IPS DF 19.7 (cell line): ENCODE results near the gene AKR1C4.
"Not testable (repeated sequence)": the region's sequence is repeated elsewhere in the genome, so short reads cannot be mapped to it uniquely, and the experiment has no call there.

Experiments
- DNase-seq: peaks from one replicate; pipeline ENCODE4 v3.0.0-alpha.2; 2013; ENCODE audit warnings: low read depth, low spot score

Gene AKR1C4

GRCh38 chr10:5196702-5197113 lies at the start of gene AKR1C4:
Gene AKR1C4 (plus strand): TSS chr10:5196837. CDS start chr10:5196868, 31 bp downstream.
- no peak for DNase-seq

DNA sequence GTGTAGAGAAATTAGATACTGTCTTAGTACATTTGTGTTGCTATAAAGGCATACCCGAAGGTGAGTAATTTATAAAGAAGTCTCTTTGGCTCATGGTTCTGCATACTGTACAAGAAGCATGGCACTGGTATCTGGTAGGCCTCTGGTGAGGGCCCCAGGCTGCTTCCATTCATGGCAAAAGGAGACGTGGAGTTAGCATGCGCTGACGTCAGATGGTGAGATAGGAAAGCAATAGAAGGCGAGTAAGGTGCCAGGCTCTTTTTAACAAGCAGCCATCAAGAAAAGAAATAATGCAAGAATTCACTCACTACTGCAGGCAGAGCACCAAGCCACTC lies 49.8 kb upstream of the AKR1C4 start:
- no peak for DNase-seq

- no peak for DNase-seq
Measured at GRCh38 chr10:5147255-5147980, 49.2 kb upstream of the AKR1C4 start.

DNA sequence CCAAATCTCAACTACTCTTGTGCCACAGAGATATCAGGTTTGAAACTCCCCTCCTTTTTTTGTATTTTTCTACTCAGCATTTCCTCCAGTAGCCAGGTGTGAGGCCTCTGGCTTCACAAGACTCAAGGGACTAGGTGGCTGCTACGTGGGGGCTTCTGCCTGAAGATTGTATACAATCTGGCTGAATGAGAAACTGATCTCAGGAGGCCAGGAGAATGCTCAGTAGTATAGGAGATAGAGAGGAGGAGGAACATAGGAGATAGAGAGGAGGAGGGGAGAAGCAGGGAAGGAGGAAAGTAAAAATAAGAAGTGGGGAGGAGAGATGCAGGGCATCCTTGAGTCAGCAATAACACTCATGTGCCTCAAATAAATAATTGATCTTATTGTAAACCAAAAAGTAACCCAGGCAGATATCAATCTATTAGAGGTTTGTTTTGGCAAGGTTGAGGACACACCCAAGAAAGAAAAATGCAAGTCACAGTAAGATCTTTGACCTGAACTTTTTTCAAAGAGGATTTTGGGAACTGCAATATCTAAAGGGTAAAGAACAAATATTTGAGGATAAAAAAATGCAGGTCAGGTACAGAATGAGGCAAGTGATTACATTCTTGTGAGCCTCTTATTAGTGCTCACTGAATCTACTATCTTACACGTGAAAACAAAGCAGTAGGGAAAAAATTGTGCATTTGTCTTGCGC lies 48.5 kb upstream of the AKR1C4 start:
- DNase-seq: no peak

- DNase-seq: no peak
Measured at GRCh38 chr10:5148678-5149032, 48.0 kb upstream of the AKR1C4 start.

DNA sequence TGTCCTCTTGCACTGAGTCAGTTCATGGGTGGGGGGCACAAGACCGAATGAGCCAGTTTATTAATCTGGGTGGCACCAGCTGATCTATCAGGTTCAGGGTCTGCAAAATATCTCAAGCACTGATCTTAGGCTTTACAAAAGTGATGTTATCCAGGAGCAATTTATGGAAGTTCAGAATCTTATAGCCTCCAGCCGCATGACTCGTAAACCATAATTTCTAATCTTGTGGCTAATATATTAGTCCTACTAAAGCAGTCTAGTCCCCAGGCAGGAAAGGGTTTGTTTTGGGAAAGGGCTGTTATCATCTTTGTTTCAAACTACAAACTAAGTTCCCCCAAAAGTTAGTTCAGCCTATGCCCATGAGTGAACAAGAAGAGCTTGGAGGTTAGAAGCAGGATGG lies 45.6 kb upstream of the AKR1C4 start:
- DNase-seq: no peak

DNA sequence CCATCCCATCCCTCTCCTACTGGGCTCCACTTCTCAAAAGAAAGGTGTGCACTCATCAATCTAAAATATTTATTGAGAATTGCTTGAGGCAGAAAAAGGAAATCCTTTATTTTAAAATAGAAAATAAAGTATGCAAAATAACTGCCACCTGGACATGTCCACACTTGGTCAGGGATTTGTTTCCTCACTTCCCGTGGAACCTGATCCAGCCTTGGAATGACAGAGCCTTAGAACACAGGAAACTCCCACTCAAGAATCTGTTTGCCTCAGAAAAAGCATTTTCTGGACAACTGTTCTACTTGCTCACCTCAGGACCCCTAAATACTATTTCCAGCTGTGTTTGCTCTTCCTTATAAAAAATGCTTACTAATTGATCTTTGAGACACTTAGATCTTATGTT lies 40.7 kb upstream of the AKR1C4 start:
- DNase-seq: no peak

- no peak for DNase-seq
Measured at GRCh38 chr10:5157501-5157900, 39.1 kb upstream of the AKR1C4 start.

- no peak for DNase-seq
Measured at GRCh38 chr10:5159126-5159525, 37.5 kb upstream of the AKR1C4 start.

- DNase-seq: no peak
Measured at GRCh38 chr10:5163487-5163886, 33.1 kb upstream of the AKR1C4 start.

DNA sequence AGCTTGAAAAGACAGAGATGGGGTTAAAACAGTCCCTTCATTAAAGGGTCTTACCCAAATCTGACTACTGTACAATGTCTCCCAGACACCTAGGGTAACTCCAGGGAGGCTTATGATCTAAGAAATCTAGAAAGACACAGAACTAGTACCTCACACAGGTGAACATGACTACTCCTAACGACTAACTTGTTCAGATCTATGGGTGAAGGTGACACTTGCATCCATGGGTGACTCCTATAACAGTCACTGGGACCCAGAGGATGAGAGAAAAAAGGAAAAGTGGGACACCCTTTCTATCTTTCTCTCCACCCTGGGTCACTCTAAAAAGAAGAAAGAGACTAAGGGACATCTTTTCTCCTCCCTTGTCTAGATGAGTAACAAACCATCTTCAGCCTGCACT lies 30.9 kb upstream of the AKR1C4 start:
- no peak for DNase-seq

DNA sequence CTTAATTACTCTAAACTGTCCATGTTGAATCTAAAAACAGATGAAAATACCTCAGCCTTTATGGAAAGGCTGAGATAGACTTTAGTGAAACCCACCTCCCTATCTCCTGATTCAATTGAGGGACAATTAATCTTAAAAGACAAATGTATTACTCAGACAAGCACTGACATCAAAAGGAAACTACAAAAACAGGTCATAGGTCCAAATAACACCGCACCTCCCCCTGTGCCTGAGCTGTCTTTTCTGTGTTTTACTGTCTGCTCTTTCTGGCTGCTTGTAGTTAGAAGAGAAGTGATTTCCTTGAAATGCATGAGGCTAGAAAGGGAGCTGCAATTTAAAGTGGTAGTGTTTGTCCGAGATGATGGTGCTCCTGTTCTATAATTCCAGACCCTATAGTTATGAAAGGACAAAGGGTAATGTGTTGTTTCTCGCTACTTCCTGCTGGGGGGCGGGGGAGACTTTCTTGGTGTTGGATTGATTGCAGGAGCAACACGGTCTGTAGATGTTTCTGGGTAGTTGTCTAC lies 27.7 kb upstream of the AKR1C4 start:
- DNase-seq: no peak

DNA sequence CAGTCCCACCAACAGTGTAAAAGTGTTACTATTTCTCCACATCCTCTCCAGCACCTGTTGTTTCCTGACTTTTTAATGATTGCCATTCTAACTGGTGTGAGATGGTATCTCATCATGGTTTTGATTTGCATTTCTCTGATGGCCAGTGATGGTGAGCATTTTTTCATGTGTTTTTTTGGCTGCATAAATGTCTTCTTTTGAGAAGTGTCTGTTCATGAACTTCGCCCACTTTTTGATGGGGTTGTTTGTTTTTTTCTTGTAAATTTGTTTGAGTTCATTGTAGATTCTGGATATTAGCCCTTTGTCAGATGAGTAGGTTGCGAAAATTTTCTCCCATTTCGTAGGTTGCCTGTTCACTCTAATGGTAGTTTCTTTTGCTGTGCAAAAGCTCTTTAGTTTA lies 21.1 kb upstream of the AKR1C4 start:
- not testable (repeated sequence) for DNase-seq

- DNase-seq: not testable (repeated sequence)
Measured at GRCh38 chr10:5180503-5180902, 16.1 kb upstream of the AKR1C4 start.

GRCh38 chr10:5183923-5184322 lies 12.7 kb upstream of the AKR1C4 start:
- no peak for DNase-seq

DNA sequence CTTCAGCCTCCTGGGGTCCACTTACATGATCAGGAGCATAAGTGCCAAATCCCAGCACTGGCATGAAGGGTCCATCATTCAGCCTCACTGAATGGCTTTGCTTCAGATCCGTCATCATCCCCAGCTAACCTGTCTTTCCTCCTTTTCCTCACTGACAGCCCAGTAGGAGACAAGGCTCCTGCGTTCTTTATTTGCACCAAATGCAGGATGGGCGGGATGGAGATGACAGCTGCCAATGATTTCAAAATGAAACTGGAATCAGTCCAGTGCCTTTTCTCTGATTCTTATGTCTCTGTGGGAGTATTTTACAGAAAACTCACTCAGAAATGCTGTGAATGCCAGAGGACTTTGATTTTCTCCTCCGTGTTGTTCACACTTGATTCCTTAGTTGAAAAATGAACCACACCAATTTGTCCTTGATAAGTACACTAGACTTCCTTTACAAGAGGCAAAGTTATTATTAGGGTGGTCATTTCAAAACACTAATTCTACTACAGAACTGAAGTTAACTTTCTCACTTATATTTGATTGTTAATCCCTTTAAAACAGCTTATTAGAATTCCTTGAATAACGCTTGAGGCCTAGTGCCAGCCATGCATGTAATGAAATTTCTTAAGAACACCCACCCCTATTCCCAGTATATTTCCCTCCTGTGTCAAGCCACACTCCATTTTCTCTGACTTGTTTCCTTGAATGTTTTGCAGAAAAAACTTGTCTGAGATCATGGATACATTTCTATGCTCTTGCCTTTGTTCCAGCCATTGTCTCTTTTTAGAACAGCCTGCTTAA lies 11.5 kb upstream of the AKR1C4 start, which contains the start of gene AKR1C8:
TSS of gene AKR1C8 (minus strand) at position 164 of the 789 bp plus-strand sequence. CDS start at position 118, 46 bp downstream.
- DNase-seq: no peak

- DNase-seq: no peak
Measured at GRCh38 chr10:5187867-5188266, 8.8 kb upstream of the AKR1C4 start.

GRCh38 chr10:5188358-5188757 lies 8.3 kb upstream of the AKR1C4 start:
- no peak for DNase-seq

DNA sequence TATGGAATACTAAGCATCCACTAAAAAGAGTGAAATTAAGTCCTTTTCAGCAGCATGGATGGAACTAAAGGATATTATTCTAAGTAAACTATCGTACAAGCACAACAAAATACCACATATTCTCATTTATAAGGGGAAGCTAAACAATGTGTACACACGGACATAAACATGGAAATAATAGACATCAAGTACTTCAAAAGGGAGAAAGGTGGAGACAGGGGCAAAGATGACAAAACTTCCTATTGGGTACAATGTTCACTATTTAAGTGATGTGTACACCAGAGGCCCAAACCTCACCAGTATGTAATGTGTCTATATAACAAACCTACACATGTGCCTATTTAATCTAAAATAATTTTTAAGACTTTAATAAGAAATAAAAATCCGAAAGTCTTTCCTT lies 2.2 kb upstream of the AKR1C4 start:
- DNase-seq: no peak

DNA sequence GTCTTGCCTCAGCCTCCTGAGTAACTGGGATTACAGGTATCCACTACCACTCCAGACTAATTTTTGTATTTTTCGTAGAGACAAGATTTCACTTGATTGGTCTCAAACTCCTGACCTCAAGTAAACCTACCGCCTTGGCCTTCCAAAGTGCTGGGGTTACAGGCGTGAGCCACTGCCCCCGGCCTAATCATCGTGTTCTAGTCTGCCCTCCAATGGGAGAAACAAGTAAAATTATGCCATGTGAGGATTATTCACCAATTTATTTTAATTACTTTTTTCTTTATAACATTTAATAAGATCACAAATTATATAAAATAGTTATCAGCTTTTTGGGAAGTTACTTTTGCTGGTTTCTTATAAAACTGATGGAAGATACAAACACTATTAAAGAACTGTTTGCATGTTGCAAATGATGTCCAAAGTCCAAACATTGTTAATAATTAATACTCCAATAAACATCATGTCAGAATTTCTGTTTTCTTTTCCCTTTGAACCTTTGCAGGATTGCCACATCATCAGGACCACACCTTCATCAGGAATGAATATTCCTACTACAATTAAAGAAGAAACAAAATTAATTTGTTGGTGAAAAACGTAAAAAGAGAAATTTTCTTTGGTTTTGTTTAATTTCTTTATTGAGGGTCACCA lies 786 bp upstream of the AKR1C4 start:
- no peak for DNase-seq

GRCh38 chr10:5198386-5198785 lies 1.7 kb downstream of the AKR1C4 start:
- DNase-seq: no peak

GRCh38 chr10:5199398-5199797 lies 2.8 kb downstream of the AKR1C4 start:
- no peak for DNase-seq
